Tibial artery (tissue), 4 donors: Measurements from ENCODE around the gene GABARAPL1.
"Not testable (repeated sequence)": the region's sequence is repeated elsewhere in the genome, so short reads cannot be mapped to it uniquely, and the experiment has no call there.

Source experiments
- DNase-seq, 2 donors: peaks; one replicate each; pipeline ENCODE4 v3.0.0-alpha.2; 2019
- H3K27ac ChIP-seq, 2 donors: fragments of 200-600 bp; sonication (generic) in 1 of 2; 1 replicate in 1 of 2; 2 replicates in 1 of 2; pipeline ENCODE4 v1.5.1; 2018 to 2019; ENCODE audit warnings: mild to moderate bottlenecking in 1 of 2
- H3K27me3 ChIP-seq, 2 donors: fragments of 200-600 bp; sonication (generic) in 1 of 2; one replicate each; pipeline versions ENCODE4 v1.5.1 to v1.6.0; 2016 to 2019
- H3K36me3 ChIP-seq, 3 donors: fragments of 200-600 bp; sonication (generic) in 2 of 3; one replicate each; pipeline ENCODE4 v1.5.1; 2016 to 2019; ENCODE audit warnings: mild to moderate bottlenecking in 2 of 3
- H3K4me1 ChIP-seq, 4 donors: fragments of 200-600 bp; sonication (generic) in 2 of 4; 1 replicate in 3 of 4; 2 replicates in 1 of 4; pipeline ENCODE4 v1.5.1; 2016 to 2019
- H3K4me3 ChIP-seq, 2 donors: fragments of 200-600 bp; sonication (generic) in 1 of 2; 1 replicate in 1 of 2; 2 replicates in 1 of 2; pipeline ENCODE4 v1.5.1; 2018 to 2019; ENCODE audit warnings: mild to moderate bottlenecking in 2 of 2
- H3K9me3 ChIP-seq, 3 donors: fragments of 200-600 bp; sonication (generic) in 1 of 3; one replicate each; pipeline ENCODE4 v1.5.1; 2016 to 2019
- CTCF ChIP-seq, 2 experiments: fragments of 200-600 bp in 1 of 2; fragments of 450-650 bp in 1 of 2; IDR thresholded peaks; one replicate each; pipeline ENCODE4 v1.5.1; 2017 to 2019; ENCODE audit warnings: antibody characterized with exemption in 2 of 2, mild to moderate bottlenecking in 1 of 2, moderate library complexity in 1 of 2
- intact Hi-C: fragments of 100-400 bp; cut with DNase I; formaldehyde crosslinking; loops from one replicate; pipeline ENCODE4 v1.15.0; 2023; ENCODE audit warnings: low total_unique reads

GABARAPL1 gene

DNA sequence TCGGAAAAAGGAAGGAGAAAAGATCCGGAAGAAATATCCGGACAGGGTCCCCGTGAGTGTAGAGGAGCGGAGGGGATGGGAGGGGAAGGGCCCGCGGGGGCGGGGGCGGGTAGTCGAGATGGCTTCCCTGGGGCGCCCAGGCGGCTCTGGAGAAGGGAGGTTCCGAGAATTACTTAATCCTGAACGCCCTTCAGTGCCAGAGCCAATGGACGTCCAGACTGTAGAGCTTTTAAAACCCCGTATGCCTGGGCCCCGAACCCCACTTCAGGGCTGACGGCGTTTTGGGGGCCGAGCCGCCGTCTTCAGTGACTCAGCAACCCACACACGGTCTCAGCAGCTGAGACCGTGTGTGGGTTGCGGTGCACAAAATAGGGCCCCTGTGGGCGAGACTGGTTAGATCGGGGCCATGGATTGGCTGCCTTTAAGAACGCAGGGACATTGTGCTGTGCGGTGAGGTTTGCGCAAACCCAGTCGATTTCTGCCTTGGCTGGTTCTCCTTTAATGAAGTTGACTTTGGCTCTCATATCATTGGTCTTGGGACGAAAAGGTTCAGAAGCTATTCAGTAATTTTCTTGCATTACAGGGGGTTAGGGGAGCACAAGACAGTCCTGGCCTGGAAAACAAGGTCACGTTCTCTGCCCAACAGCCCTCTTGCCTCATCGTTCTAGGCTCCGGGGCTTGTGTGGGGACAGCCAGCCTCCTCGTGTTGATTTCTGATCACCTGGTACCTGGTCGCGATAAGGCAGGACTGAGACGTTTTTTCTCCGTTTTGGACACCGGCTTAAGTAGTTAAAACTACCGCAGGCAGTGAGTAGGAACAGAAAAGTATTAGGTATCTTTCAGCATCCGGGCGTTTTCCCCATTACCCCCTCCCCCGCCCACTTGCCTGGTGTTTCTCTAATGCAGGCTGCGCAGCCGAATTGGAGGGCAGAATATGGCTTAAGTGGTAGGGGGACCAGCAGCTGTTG is 775 bp downstream of the GABARAPL1 start:
- Histone ChIP-seq H3K27ac (peak overlapping the region; percentile 100), H3K27me3 (no peaks in the 10 kb centered on the region), H3K36me3 (peaks cover 6 to 9% (median 8%) of the 10 kb centered on the region in 3 donors), H3K9me3 (no peaks in the 10 kb centered on the region), H3K4me1 (peaks cover 0 to 43% (median 15%) of the 10 kb centered on the region in 4 donors), H3K4me3 (peak overlapping the region; percentile 93)
- peak; percentile 88 to 94 for DNase-seq
- TF ChIP-seq CTCF (IDR thresholded peaks at IDR 0.05): no peak
- intact Hi-C loops: loop anchor here (5.0 to 10.0 kb wide), 3 partner anchors 151 to 1519 kb away; partner anchors contain the start of genes RIMKLB and YBX3

GRCh38 chr12:10214136-10214894 is 1.6 kb downstream of the GABARAPL1 start:
- Histone ChIP-seq H3K36me3 (peaks cover 15 to 17% (median 15%) of the 10 kb centered on the region in 3 donors), H3K9me3 (no peaks in the 10 kb centered on the region), H3K4me3 (peak overlapping the region; percentile 93), H3K4me1 (peaks cover 0 to 46% (median 15%) of the 10 kb centered on the region in 4 donors), H3K27me3 (no peaks in the 10 kb centered on the region), H3K27ac (peak overlapping the region; percentile 100)
- DNase-seq: no peak
- intact Hi-C loops: loop anchor here (5.0 to 10.0 kb wide), 3 partner anchors 150 to 1520 kb away; partner anchors contain the start of genes RIMKLB and YBX3
- no peak for TF ChIP-seq CTCF (IDR thresholded peaks at IDR 0.05)

DNA sequence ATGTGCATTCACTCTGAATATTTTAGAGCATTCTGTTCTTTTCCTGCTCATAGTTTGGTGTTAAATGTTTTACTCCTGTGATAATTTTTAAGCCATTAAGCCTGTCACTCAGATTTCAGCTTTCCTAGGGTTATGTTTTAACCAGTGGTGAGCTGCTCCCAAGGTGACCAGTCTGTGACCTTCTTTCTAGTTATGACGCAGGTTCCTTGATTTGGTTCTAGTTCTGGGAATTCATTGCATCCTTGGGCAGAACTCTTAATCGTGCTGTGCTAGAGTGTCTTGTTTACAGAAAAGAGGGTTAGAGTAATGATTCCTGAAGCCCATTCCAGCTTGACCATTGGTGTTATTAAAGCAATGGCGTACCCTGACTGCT is 2.2 kb downstream of the GABARAPL1 start:
- Histone ChIP-seq H3K4me1 (peaks cover 0 to 49% (median 15%) of the 10 kb centered on the region in 4 donors), H3K36me3 (peaks cover 21 to 23% (median 21%) of the 10 kb centered on the region in 3 donors), H3K27me3 (no peaks in the 10 kb centered on the region), H3K27ac (peak overlapping the region; percentile 100), H3K4me3 (peak overlapping the region; percentile 93), H3K9me3 (no peaks in the 10 kb centered on the region)
- no peak for DNase-seq
- intact Hi-C loops: loop anchor here (5.0 to 10.0 kb wide), 3 partner anchors 150 to 1520 kb away; partner anchors contain the start of genes RIMKLB and YBX3
- TF ChIP-seq CTCF (IDR thresholded peaks at IDR 0.05): no peak

DNA sequence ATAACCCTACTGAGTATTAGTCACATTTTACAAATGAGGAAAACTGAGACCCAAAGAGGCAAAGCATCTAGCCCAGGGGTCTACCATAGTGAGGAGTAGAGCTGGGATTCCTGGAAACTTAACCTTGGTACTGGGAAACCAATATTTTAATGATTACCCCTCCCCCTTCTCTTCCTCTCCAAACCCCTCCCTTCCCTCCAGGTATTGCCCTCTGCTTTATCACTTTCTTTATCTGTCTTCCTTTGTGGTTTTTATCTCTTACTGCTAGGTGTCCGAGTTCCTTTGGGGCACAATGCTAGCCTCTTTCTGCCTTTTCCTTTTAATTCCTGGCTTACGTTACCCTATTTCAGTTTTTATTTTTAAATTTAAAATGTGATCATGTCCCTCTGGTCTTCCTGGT is 2.8 kb downstream of the GABARAPL1 start:
- intact Hi-C loops: loop anchor here (10.0 kb wide), 2 partner anchors 149 to 1521 kb away; partner anchors contain the start of gene RIMKLB
- H3K36me3 ChIP-seq: peaks cover 26 to 27% (median 26%) of the 10 kb centered on the region in 3 donors
- H3K27me3 ChIP-seq: no peaks in the 10 kb centered on the region
- H3K4me1 ChIP-seq: peaks cover 0 to 55% (median 18%) of the 10 kb centered on the region in 4 donors
- no peak for TF ChIP-seq CTCF (IDR thresholded peaks at IDR 0.05)
- H3K27ac ChIP-seq: peak overlapping the region; percentile 100
- peak overlapping the region; percentile 93 for H3K4me3 ChIP-seq
- no peaks in the 10 kb centered on the region for H3K9me3 ChIP-seq
- DNase-seq: no peak

DNA sequence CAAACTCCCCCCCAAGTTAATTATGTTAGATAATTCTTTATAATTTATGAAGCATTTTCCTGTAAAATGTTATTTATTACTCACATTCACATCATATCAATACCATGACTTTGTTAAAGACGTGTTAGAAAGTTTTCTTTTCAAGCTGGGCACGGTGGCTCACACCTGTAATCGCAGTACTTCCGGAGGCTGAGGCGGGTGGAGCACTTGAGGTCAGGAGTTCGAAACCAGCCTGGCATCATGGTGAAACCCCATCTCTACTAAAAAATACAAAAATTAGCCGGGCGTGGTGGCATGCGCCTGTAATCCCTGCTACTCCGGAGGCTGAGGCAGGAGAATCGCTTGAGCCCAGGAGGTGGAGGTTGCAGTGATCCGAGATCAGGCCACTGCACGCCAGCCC is 3.3 kb downstream of the GABARAPL1 start:
- Histone ChIP-seq H3K4me3 (peak overlapping the region in 1 of 2 donors; percentile 93), H3K4me1 (peaks cover 0 to 59% (median 21%) of the 10 kb centered on the region in 4 donors), H3K27ac (peak overlapping the region in 1 of 2 donors; percentile 100), H3K36me3 (peaks cover 31 to 33% (median 31%) of the 10 kb centered on the region in 3 donors)
- intact Hi-C loops: loop anchor here (10.0 kb wide), 2 partner anchors 149 to 1521 kb away; partner anchors contain the start of gene RIMKLB
- H3K27me3 ChIP-seq, DNase-seq, H3K9me3 ChIP-seq: not testable (repeated sequence)
